HG02798 (cell line): ENCODE measurements around the gene CHST12.

Experiments used
- ATAC-seq: cut with Tn5 transposase; IDR thresholded peaks from one replicate; pipeline ENCODE4 v1.9.1; 2021; ENCODE audit warnings: mild to moderate bottlenecking; ENCODE audit not compliant: unreplicated experiment, poor library complexity

The CHST12 gene

GRCh38 chr7:2403014-2403717 lies at the start of gene CHST12:
CHST12 (plus strand) TSS chr7:2403611; CDS start chr7:2432640, 29,029 bp downstream.
- ATAC-seq = peak; percentile 68

GRCh38 chr7:2353936-2354185 lies 49.5 kb upstream of the CHST12 start:
- ATAC-seq = peak; percentile 68

- ATAC-seq = peak; percentile 89
Measured at GRCh38 chr7:2354186-2354938, 49.0 kb upstream of the CHST12 start, which contains the start of gene EIF3B. EIF3B (plus strand) TSS chr7:2354827; CDS start chr7:2354922, 95 bp downstream.

- ATAC-seq = no peak
Measured at GRCh38 chr7:2354939-2355704, 48.3 kb upstream of the CHST12 start.

- no peak for ATAC-seq
Measured at GRCh38 chr7:2355705-2356008, 47.8 kb upstream of the CHST12 start.

- ATAC-seq = no peak
Measured at GRCh38 chr7:2357165-2357564, 46.2 kb upstream of the CHST12 start.

GRCh38 chr7:2357571-2357970 lies 45.8 kb upstream of the CHST12 start:
- ATAC-seq = no peak

- no peak for ATAC-seq
Measured at GRCh38 chr7:2358968-2359527, 44.4 kb upstream of the CHST12 start.

- ATAC-seq = no peak
Measured at GRCh38 chr7:2359610-2360009, 43.8 kb upstream of the CHST12 start.

- ATAC-seq = no peak
Measured at GRCh38 chr7:2360796-2361195, 42.6 kb upstream of the CHST12 start.

- ATAC-seq = no peak
Measured at GRCh38 chr7:2362385-2363088, 40.9 kb upstream of the CHST12 start.

- no peak for ATAC-seq
Measured at GRCh38 chr7:2369139-2369538, 34.3 kb upstream of the CHST12 start.

GRCh38 chr7:2371329-2371728 lies 32.1 kb upstream of the CHST12 start:
- no peak for ATAC-seq

GRCh38 chr7:2372724-2373123 lies 30.7 kb upstream of the CHST12 start:
- no peak for ATAC-seq

GRCh38 chr7:2373124-2373556 lies 30.3 kb upstream of the CHST12 start:
- ATAC-seq = no peak

GRCh38 chr7:2373646-2374045 lies 29.8 kb upstream of the CHST12 start:
- no peak for ATAC-seq

- ATAC-seq = no peak
Measured at GRCh38 chr7:2374401-2374800, 29.0 kb upstream of the CHST12 start.

- no peak for ATAC-seq
Measured at GRCh38 chr7:2374830-2375728, 28.3 kb upstream of the CHST12 start.

GRCh38 chr7:2376351-2377154 lies 26.9 kb upstream of the CHST12 start:
- no peak for ATAC-seq
